ENCODE data around the gene HAAO. TPM values are rescaled to one million over a fixed set of nuclear protein-coding genes. Genes with fewer than 3 reads are reported as not detected.
A peak's percentile ranks its signal among the peaks of the same experiment; 100 is the strongest.

Gene HAAO
- total and polyA plus RNA-seq, 2 of the 13 experiments (the other 11 are each of a cell fraction or from before 2014, with no cell fraction given): 36.1 to 42.7 TPM

- TF ChIP-seq NFAT5 (CRISPR knock-in tag; IDR thresholded peaks at IDR 0.05): peak; percentile 77; the same call in 1 of the 2 replicates
- TF ChIP-seq YEATS4 (CRISPR knock-in tag; IDR thresholded peaks at IDR 0.05; ENCODE audit: borderline replicate concordance): peak; percentile 100
- 0 out of 2 replicates have a peak, but pooled peaks have one; percentile 47 for TF ChIP-seq RNF2 (conservative IDR thresholded peaks at IDR 0.05; ENCODE audit: low read depth)
- no peak for TF ChIP-seq MAFG (CRISPR knock-in tag; IDR thresholded peaks at IDR 0.05)
- 0 out of 2 replicates have a peak, but pooled peaks have one; percentile 64 for TF ChIP-seq MBNL3 (CRISPR knock-in tag; conservative IDR thresholded peaks at IDR 0.05)
- no peak; the same call in 1 of the 2 replicates for TF ChIP-seq ZNF160 (CRISPR knock-in tag; IDR thresholded peaks at IDR 0.05)
- peak; percentile 87 for TF ChIP-seq ZNF317 (CRISPR knock-in tag; IDR thresholded peaks at IDR 0.05)
- TF ChIP-seq ZNF563 (CRISPR knock-in tag; IDR thresholded peaks at IDR 0.05): peak; percentile 85
- TF ChIP-seq GABPA (IDR thresholded peaks at IDR 0.05; ENCODE audit: low read depth, low read length): no peak
- no peak for TF ChIP-seq GABPA (CRISPR knock-in tag; IDR thresholded peaks at IDR 0.05; ENCODE audit: low read depth)
- TF ChIP-seq HMG20A (CRISPR knock-in tag; IDR thresholded peaks at IDR 0.05; ENCODE audit: borderline replicate concordance): peak; percentile 84
- TF ChIP-seq ZNF574 (CRISPR knock-in tag; IDR thresholded peaks at IDR 0.05): peak; percentile 89
- peak; percentile 54; the same call in 1 of the 2 replicates for TF ChIP-seq KDM4B (CRISPR knock-in tag; IDR thresholded peaks at IDR 0.05)
- peak; percentile 88 for TF ChIP-seq RAD21 (CRISPR knock-in tag; IDR thresholded peaks at IDR 0.05)
- TF ChIP-seq ZBTB26 (CRISPR knock-in tag; IDR thresholded peaks at IDR 0.05; ENCODE audit: borderline replicate concordance): peak; percentile 93
- TF ChIP-seq ZNF383 (CRISPR knock-in tag; IDR thresholded peaks at IDR 0.05; ENCODE audit: borderline replicate concordance): peak; percentile 97; the same call in 1 of the 2 replicates
- peak; percentile 97 for TF ChIP-seq ZNF616 (CRISPR knock-in tag; IDR thresholded peaks at IDR 0.05; ENCODE audit: low read depth)
- peak; percentile 12; the same call in 1 of the 2 replicates for TF ChIP-seq SRF (IDR thresholded peaks at IDR 0.05; ENCODE audit: low read depth, low read length)
- TF ChIP-seq POGZ (CRISPR knock-in tag; IDR thresholded peaks at IDR 0.05): peak; percentile 97
Observed at GRCh38 chr2:42792583-42793333, at the start of gene HAAO (continued).
